ENCODE results near the gene PNPLA1. TPM values are rescaled to one million over a fixed set of nuclear protein-coding genes. Genes with fewer than 3 reads are reported as not detected.

PNPLA1 gene
- total RNA-seq, 1 experiment from 2014 or later, result not detected

- DNase-seq (ENCODE audit: low read depth, low spot score) (no peak), ATAC-seq (no peak)
- in situ Hi-C loops (cut with HindIII; ENCODE audit: low pct_unique_long_range_greater_than_20kb, low sequenced_read_pairs) (no loop called here), intact Hi-C loops (cut with micrococcal nuclease; ENCODE audit: unreplicated experiment) (no loop called here)
- Histone ChIP-seq H3K9me3 (ENCODE audit: control insufficient read depth, insufficient read depth, low read depth, low read length) (no peaks in the 10 kb centered on the region), H3K4me1 (ENCODE audit: control insufficient read depth, insufficient read depth, low read length) (no peaks in the 10 kb centered on the region), H3K27me3 (ENCODE audit: control insufficient read depth, insufficient read depth, low read length) (no peaks in the 10 kb centered on the region), H3K27ac (ENCODE audit: low read length) (no peak overlapping the region), H3K4me3 (ENCODE audit: low read depth in 2 of 2, low read length in 2 of 2) (no peak overlapping the region), H3K36me3 (ENCODE audit: control insufficient read depth, insufficient read depth, low read length) (peaks cover 30% of the 10 kb centered on the region)
- no TSS peak for BruUV-seq (replicated peaks)
- POLR2A ChIA-PET, result no interaction called here
- CTCF ChIA-PET, result no interaction called here
- TF ChIP-seq TCF7L2 (IDR thresholded peaks at IDR 0.05; ENCODE audit: low read depth, low read length) (no peak), SIN3A (IDR thresholded peaks at IDR 0.05; ENCODE audit: borderline replicate concordance, insufficient read depth, low read depth, low read length) (no peak), CTCF (IDR thresholded peaks at IDR 0.05) (no peak), POLR2AphosphoS5 (IDR thresholded peaks at IDR 0.05; ENCODE audit: low read depth, low read length) (no peak)
- TF ChIP-seq, protein P1, sequence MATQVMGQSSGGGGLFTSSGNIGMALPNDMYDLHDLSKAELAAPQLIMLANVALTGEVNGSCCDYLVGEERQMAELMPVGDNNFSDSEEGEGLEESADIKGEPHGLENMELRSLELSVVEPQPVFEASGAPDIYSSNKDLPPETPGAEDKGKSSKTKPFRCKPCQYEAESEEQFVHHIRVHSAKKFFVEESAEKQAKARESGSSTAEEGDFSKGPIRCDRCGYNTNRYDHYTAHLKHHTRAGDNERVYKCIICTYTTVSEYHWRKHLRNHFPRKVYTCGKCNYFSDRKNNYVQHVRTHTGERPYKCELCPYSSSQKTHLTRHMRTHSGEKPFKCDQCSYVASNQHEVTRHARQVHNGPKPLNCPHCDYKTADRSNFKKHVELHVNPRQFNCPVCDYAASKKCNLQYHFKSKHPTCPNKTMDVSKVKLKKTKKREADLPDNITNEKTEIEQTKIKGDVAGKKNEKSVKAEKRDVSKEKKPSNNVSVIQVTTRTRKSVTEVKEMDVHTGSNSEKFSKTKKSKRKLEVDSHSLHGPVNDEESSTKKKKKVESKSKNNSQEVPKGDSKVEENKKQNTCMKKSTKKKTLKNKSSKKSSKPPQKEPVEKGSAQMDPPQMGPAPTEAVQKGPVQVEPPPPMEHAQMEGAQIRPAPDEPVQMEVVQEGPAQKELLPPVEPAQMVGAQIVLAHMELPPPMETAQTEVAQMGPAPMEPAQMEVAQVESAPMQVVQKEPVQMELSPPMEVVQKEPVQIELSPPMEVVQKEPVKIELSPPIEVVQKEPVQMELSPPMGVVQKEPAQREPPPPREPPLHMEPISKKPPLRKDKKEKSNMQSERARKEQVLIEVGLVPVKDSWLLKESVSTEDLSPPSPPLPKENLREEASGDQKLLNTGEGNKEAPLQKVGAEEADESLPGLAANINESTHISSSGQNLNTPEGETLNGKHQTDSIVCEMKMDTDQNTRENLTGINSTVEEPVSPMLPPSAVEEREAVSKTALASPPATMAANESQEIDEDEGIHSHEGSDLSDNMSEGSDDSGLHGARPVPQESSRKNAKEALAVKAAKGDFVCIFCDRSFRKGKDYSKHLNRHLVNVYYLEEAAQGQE (IDR thresholded peaks at IDR 0.05; ENCODE audit: insufficient read depth in 1 of 2, low read depth in 2 of 2, low read length in 1 of 2), result no peak
These were observed 48.2 kb upstream of the PNPLA1 start for GRCh38 chr6:36221674-36222073.

DNA sequence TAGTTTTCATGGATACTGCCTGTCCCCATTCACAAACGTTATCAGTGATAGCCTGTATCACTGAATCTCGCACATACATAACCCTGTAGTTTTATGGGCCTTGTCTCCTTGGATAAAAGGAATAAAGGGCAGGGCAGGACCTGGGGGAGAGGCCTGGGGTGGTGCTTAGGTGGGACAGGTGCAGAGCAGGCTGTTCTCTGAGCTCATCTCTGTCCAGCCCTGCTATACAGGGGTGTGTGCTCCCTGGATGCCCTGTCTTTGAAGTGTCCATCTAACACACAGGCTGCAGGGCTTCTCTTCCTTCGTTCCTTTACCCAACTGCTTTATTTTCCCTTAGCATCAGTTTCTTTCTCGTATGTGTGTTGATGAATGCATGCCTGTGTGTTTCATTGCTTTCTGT lies 46.9 kb upstream of the PNPLA1 start:
- no TSS peak for BruUV-seq (replicated peaks)
- in situ Hi-C loops (cut with HindIII; ENCODE audit: low pct_unique_long_range_greater_than_20kb, low sequenced_read_pairs) (no loop called here), intact Hi-C loops (cut with micrococcal nuclease; ENCODE audit: unreplicated experiment) (no loop called here)
- TF ChIP-seq, protein P1 (IDR thresholded peaks at IDR 0.05; ENCODE audit: insufficient read depth in 1 of 2, low read depth in 2 of 2, low read length in 1 of 2), result no peak
- TF ChIP-seq SIN3A (IDR thresholded peaks at IDR 0.05; ENCODE audit: borderline replicate concordance, insufficient read depth, low read depth, low read length) (no peak), POLR2AphosphoS5 (IDR thresholded peaks at IDR 0.05; ENCODE audit: low read depth, low read length) (no peak), CTCF (IDR thresholded peaks at IDR 0.05) (no peak), TCF7L2 (IDR thresholded peaks at IDR 0.05; ENCODE audit: low read depth, low read length) (no peak)
- DNase-seq (ENCODE audit: low read depth, low spot score), result no peak
- ChIA-PET POLR2A (no interaction called here), CTCF (no interaction called here)
- Histone ChIP-seq H3K27ac (ENCODE audit: low read length) (no peak overlapping the region), H3K4me1 (ENCODE audit: control insufficient read depth, insufficient read depth, low read length) (no peaks in the 10 kb centered on the region), H3K27me3 (ENCODE audit: control insufficient read depth, insufficient read depth, low read length) (no peaks in the 10 kb centered on the region), H3K9me3 (ENCODE audit: control insufficient read depth, insufficient read depth, low read depth, low read length) (no peaks in the 10 kb centered on the region), H3K4me3 (ENCODE audit: low read depth in 2 of 2, low read length in 2 of 2) (no peak overlapping the region), H3K36me3 (ENCODE audit: control insufficient read depth, insufficient read depth, low read length) (peaks cover 38% of the 10 kb centered on the region)
- ATAC-seq, result no peak; the same call in 1 of the 2 replicates
